ENCODE results near the gene ASB2. TPM values are rescaled to one million over a fixed set of nuclear protein-coding genes. Genes with fewer than 3 reads are reported as not detected.

Gene ASB2
- total RNA-seq, 1 donor from 2014 or later: 0.67 TPM

DNA sequence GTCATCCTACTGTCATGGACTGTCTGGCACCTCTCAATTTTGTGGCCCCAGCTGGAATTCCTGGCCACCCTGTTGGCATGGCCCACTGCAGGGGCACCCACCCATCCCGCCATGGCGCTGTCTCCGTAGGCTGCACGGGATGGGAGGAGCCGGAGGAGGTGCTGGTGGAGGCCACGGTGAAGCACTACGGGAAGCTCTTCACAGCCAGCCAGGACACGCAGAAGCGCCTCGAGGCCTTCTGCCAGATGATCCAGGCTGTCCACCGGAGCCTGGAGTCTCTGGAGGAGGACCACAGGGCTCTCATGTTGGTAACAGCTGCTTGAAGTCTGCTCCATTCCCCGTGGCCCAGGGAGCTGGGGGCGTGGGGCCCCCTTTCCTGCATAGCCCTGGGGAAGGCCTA, 24.6 kb upstream of the ASB2 start:
- Mint-ChIP-seq H3K4me3 (ENCODE audit: unreplicated experiment) (no peak overlapping the region), H3K4me1 (ENCODE audit: low read depth) (peaks cover 4% of the 10 kb centered on the region), H3K27ac (ENCODE audit: unreplicated experiment) (no peak overlapping the region), H3K9me3 (ENCODE audit: low read depth) (no peaks in the 10 kb centered on the region), H3K27me3 (ENCODE audit: low read depth) (peaks cover 43% of the 10 kb centered on the region), H3K36me3 (ENCODE audit: low read depth) (no peaks in the 10 kb centered on the region)
- DNase-seq (ENCODE audit: low spot score): no peak
- TF ChIP-seq, protein P1, sequence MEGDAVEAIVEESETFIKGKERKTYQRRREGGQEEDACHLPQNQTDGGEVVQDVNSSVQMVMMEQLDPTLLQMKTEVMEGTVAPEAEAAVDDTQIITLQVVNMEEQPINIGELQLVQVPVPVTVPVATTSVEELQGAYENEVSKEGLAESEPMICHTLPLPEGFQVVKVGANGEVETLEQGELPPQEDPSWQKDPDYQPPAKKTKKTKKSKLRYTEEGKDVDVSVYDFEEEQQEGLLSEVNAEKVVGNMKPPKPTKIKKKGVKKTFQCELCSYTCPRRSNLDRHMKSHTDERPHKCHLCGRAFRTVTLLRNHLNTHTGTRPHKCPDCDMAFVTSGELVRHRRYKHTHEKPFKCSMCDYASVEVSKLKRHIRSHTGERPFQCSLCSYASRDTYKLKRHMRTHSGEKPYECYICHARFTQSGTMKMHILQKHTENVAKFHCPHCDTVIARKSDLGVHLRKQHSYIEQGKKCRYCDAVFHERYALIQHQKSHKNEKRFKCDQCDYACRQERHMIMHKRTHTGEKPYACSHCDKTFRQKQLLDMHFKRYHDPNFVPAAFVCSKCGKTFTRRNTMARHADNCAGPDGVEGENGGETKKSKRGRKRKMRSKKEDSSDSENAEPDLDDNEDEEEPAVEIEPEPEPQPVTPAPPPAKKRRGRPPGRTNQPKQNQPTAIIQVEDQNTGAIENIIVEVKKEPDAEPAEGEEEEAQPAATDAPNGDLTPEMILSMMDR (IDR thresholded peaks at IDR 0.05): no peak

DNA sequence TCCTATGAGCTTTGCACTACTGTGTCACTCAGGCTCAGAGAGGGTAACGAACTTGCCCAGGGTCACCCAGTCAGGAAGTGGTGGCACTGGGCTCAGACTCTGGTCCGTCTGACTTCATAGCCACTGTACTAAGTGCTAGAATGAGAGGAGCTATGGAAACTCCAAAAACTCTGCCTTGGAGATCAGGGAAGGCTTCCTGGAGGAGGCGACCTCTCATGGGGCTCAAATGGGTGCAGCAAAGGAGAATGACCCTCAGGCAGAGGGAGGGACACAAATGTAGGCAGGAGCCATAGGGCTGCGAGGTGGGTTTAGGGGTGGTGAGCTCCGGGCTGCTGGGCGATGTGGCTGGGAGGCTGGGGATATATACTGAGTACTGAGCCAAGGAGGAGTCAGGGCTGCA, 23.9 kb upstream of the ASB2 start:
- no peak for DNase-seq (ENCODE audit: low spot score)
- Mint-ChIP-seq H3K27me3 (ENCODE audit: low read depth) (peaks cover 40% of the 10 kb centered on the region), H3K27ac (ENCODE audit: unreplicated experiment) (no peak overlapping the region), H3K9me3 (ENCODE audit: low read depth) (no peaks in the 10 kb centered on the region), H3K36me3 (ENCODE audit: low read depth) (no peaks in the 10 kb centered on the region), H3K4me3 (ENCODE audit: unreplicated experiment) (no peak overlapping the region), H3K4me1 (ENCODE audit: low read depth) (peaks cover 12% of the 10 kb centered on the region)
- TF ChIP-seq, protein P1 (IDR thresholded peaks at IDR 0.05): no peak

DNA sequence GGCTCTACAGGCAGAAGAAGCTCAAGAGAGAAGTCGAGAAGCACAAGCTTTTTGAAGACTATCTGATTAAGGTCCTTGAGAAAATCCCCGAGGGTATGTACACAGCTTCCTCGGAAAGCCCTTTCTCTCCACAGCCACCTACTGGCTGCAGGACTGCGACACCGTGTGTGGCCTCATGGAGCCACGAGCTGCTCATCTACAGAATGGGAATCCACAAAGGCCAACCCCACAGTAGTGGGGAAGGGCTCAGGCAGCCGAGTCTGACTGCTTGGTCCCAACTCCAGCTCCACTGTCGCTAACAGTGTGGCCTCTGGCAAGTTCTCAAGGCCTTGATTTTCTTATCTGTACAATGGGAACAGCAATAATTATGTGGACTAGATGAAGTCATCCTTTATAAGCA, 23.2 kb upstream of the ASB2 start:
- no peaks in the 10 kb centered on the region for H3K9me3 Mint-ChIP-seq (ENCODE audit: low read depth)
- H3K36me3 Mint-ChIP-seq (ENCODE audit: low read depth): no peaks in the 10 kb centered on the region
- H3K4me1 Mint-ChIP-seq (ENCODE audit: low read depth): peaks cover 18% of the 10 kb centered on the region
- no peak for DNase-seq (ENCODE audit: low spot score)
- TF ChIP-seq, protein P1 (IDR thresholded peaks at IDR 0.05): no peak
- peaks cover 33% of the 10 kb centered on the region for H3K27me3 Mint-ChIP-seq (ENCODE audit: low read depth)
- H3K27ac Mint-ChIP-seq (ENCODE audit: unreplicated experiment): no peak overlapping the region
- H3K4me3 Mint-ChIP-seq (ENCODE audit: unreplicated experiment): no peak overlapping the region

DNA sequence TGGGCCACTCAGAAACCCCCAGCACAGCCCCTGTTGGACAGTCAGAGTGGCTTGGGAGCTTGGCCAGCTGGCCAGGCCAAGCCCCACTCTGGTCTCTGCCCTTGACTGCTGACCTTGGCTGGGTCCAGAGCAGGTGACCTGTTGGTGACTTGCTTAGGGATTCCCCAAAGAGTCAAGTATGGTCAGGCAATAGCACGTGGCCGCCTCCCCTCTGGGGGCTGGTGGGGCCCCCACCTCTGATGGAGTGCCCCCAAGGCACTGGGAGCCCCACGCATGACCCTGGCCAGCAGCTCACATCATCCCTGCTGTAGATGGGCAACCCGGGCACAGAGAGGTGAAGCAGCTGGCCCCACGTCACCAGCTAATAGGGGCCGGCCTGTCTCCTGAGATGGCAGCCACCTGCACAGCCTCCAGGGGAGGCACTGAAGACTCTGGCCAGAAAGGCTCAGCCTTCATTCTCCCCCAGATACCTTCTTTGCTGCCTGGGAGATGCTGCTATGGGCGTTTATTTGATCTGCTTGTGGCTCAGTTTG, 22.6 kb upstream of the ASB2 start:
- TF ChIP-seq, protein P1 (IDR thresholded peaks at IDR 0.05): no peak
- Mint-ChIP-seq H3K36me3 (ENCODE audit: low read depth) (no peaks in the 10 kb centered on the region), H3K27ac (ENCODE audit: unreplicated experiment) (no peak overlapping the region), H3K4me3 (ENCODE audit: unreplicated experiment) (no peak overlapping the region), H3K27me3 (ENCODE audit: low read depth) (peaks cover 27% of the 10 kb centered on the region), H3K9me3 (ENCODE audit: low read depth) (no peaks in the 10 kb centered on the region), H3K4me1 (ENCODE audit: low read depth) (peaks cover 18% of the 10 kb centered on the region)
- no peak for DNase-seq (ENCODE audit: low spot score)

DNA sequence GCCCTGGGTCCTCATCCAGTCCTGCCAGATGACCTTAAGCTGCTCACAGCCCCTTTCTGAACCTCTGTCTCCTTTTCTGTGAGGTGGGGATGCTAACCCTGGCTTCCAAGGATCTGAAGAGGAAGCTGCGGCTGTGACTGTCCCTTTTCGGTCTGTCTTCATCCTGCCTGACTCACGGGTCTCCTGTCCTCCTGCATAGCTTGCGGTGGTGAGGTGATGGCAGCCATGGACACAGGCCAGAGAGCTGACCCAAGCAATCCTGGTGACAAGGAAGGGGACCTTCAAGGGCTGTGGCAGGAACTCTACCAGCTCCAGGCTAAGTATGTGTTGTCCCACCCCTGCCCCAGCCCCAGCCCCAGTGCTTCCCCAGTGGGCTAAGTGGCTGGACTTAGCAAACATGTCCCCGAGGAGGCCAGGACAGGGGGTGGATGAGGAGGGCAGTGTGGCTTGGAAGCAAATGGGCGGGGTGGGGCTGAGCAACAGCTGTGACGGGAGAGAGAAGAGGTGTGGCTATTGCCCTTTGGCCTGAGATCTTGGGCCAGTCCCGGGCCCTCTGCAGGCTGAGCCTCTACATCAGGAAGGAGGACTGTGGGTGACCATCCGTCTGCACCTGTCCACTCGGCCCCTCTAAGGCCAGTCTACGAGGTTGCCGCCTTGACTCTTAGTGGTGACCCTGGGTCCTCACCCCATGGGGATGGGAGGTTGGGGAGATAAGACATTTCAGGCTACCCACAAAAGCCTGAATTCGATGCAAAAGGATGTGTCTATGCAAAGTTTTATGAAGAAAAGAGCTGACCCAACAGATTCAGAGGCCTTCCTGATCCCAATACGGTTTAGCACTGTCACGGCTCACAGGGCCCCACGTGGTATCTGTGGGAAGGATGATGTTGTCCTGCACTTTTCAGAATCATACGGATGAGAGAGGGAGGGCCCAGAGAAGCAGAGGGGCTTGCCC, 21.8 kb upstream of the ASB2 start:
- Mint-ChIP-seq H3K9me3 (ENCODE audit: low read depth) (no peaks in the 10 kb centered on the region), H3K4me3 (ENCODE audit: unreplicated experiment) (no peak overlapping the region), H3K4me1 (ENCODE audit: low read depth) (peaks cover 18% of the 10 kb centered on the region), H3K27ac (ENCODE audit: unreplicated experiment) (no peak overlapping the region), H3K36me3 (ENCODE audit: low read depth) (no peaks in the 10 kb centered on the region), H3K27me3 (ENCODE audit: low read depth) (peaks cover 22% of the 10 kb centered on the region)
- no peak for DNase-seq (ENCODE audit: low spot score)
- TF ChIP-seq, protein P1 (IDR thresholded peaks at IDR 0.05): no peak

Measured in chondrocyte (in vitro differentiated cells).